ENCODE results near the gene VSIG10L. TPM values are rescaled to one million over a fixed set of nuclear protein-coding genes. Genes with fewer than 3 reads are reported as not detected.

Gene VSIG10L
- total RNA-seq, 4 donors from 2014 or later = 2.5 to 6.5 (median 5.2) TPM; not detected in 1

GRCh38 chr19:51366389-51367254, 24.7 kb upstream of the VSIG10L start:
- Histone ChIP-seq H3K27ac (peak overlapping the region; percentile 88 to 98 (median 94)), H3K27me3 (no peaks in the 10 kb centered on the region), H3K36me3 (no peaks in the 10 kb centered on the region), H3K4me3 (peak overlapping the region; percentile 72 to 94 (median 75)), H3K9me3 (no peaks in the 10 kb centered on the region), H3K4me1 (peaks cover 5 to 40% (median 11%) of the 10 kb centered on the region in 4 donors)
- DNase-seq = peak; percentile 98 to 99 (median 98)
- TF ChIP-seq POLR2A (IDR thresholded peaks at IDR 0.05) (peak; percentile 32 to 92), CTCF (IDR thresholded peaks at IDR 0.05) (no peak)

DNA sequence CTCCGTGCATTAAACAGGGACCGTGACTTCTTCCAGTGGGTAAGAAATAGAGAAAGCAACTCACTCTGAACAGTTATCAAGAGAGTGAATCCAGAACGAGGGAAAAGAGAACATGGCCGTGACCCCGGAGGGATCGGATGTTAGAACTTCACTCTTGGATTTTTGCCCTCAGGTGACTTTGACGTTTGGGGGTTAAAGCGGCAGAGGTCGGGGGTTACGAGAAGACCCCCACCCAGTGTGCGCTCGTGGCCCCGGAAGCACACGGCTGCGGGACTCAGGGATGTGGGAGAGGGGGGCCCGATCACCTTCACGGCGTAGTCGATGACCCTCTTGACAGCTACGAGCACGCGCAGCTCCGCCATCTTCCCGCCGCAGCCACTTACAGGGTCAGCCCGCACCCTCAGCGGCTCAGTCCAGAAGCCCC, 24.0 kb upstream of the VSIG10L start, which contains the start of gene ETFB:
Gene ETFB, minus strand, starts transcription at position 424 of the 424 bp plus-strand sequence. Its CDS starts 62 bp downstream, at position 362.
- no peaks in the 10 kb centered on the region for H3K9me3 ChIP-seq
- no peak for DNase-seq
- H3K27me3 ChIP-seq = no peaks in the 10 kb centered on the region
- H3K4me1 ChIP-seq = peaks cover 5 to 40% (median 11%) of the 10 kb centered on the region in 4 donors
- peak within 1 kb of the TSS; percentile 72 to 94 (median 75) for H3K4me3 ChIP-seq
- no peak for TF ChIP-seq CTCF (IDR thresholded peaks at IDR 0.05)
- TF ChIP-seq POLR2A (IDR thresholded peaks at IDR 0.05) = peak in 1 of 2 donors; percentile 34
- H3K36me3 ChIP-seq = no peaks in the 10 kb centered on the region
- peak within 1 kb of the TSS; percentile 88 to 98 (median 94) for H3K27ac ChIP-seq

GRCh38 chr19:51365211-51365964, 23.4 kb upstream of the VSIG10L start:
- no peaks in the 10 kb centered on the region for H3K9me3 ChIP-seq
- peak overlapping the region; percentile 88 to 98 (median 94) for H3K27ac ChIP-seq
- H3K27me3 ChIP-seq = no peaks in the 10 kb centered on the region
- DNase-seq = peak in 1 of 3 donors; percentile 60
- TF ChIP-seq POLR2A (IDR thresholded peaks at IDR 0.05) = peak in 1 of 2 donors; percentile 22
- TF ChIP-seq CTCF (IDR thresholded peaks at IDR 0.05) = no peak
- no peaks in the 10 kb centered on the region for H3K36me3 ChIP-seq
- H3K4me3 ChIP-seq = peak overlapping the region; percentile 72 to 94 (median 75)
- peaks cover 5 to 40% (median 11%) of the 10 kb centered on the region in 4 donors for H3K4me1 ChIP-seq

- Histone ChIP-seq H3K4me3 (peak overlapping the region in 2 of 4 donors; percentile 19 to 94), H3K27ac (peak overlapping the region in 1 of 4 donors; percentile 85), H3K27me3 (no peaks in the 10 kb centered on the region), H3K9me3 (no peaks in the 10 kb centered on the region), H3K4me1 (peaks cover 5 to 40% (median 11%) of the 10 kb centered on the region in 4 donors), H3K36me3 (no peaks in the 10 kb centered on the region)
- TF ChIP-seq CTCF (IDR thresholded peaks at IDR 0.05) = no peak
- TF ChIP-seq POLR2A (IDR thresholded peaks at IDR 0.05) = no peak
- no peak for DNase-seq
Measured at GRCh38 chr19:51364200-51365106, 22.5 kb upstream of the VSIG10L start.

DNA sequence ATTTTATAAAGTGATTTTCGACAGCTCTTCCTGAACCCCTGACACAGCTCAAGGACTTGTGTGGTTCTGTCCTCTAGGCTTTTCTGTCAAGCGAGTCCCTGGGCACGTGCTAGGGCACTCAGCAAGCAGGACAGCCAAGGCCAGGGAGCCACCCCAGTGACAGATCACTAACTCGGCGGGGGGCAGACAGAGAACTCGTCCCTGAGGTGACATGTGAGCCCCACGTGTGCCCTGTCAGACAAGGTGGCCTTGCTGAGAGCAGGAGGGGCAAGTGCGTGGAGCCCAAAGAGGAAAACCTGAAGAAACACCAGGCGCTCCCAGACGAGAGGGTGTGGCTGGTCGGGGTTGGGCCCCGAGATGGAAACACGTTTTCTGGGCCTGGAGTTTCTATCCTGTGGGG, 19.3 kb upstream of the VSIG10L start:
- no peak overlapping the region for H3K27ac ChIP-seq
- no peaks in the 10 kb centered on the region for H3K9me3 ChIP-seq
- peaks cover 5 to 32% (median 7%) of the 10 kb centered on the region in 4 donors for H3K4me1 ChIP-seq
- no peak for TF ChIP-seq CTCF (IDR thresholded peaks at IDR 0.05)
- TF ChIP-seq POLR2A (IDR thresholded peaks at IDR 0.05) = no peak
- H3K4me3 ChIP-seq = no peak overlapping the region
- no peak for DNase-seq
- no peaks in the 10 kb centered on the region for H3K36me3 ChIP-seq
- H3K27me3 ChIP-seq = no peaks in the 10 kb centered on the region
